Measurements from ENCODE around the gene DUSP7.

DNA sequence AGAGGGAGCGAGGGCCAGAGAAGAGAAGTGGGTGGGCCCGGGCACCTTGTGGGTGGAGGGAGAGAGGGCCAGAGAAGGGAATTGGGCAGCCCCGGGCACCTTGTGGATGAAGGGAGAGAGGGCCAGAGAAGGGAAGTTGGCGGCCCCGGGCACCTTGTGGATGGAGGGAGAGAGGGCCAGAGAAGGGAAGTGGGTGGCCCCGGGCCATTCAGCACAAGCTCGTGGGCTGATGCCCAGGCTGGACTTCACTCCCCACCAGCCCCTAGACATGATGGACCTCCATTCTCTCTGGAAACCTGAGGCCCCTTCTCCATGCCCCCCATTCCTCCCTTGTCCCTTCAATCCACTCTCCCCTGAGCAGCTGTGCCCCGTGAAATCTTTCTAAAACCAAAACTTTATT, 15.8 kb downstream of the DUSP7 start:
- TF ChIP-seq, protein P1, sequence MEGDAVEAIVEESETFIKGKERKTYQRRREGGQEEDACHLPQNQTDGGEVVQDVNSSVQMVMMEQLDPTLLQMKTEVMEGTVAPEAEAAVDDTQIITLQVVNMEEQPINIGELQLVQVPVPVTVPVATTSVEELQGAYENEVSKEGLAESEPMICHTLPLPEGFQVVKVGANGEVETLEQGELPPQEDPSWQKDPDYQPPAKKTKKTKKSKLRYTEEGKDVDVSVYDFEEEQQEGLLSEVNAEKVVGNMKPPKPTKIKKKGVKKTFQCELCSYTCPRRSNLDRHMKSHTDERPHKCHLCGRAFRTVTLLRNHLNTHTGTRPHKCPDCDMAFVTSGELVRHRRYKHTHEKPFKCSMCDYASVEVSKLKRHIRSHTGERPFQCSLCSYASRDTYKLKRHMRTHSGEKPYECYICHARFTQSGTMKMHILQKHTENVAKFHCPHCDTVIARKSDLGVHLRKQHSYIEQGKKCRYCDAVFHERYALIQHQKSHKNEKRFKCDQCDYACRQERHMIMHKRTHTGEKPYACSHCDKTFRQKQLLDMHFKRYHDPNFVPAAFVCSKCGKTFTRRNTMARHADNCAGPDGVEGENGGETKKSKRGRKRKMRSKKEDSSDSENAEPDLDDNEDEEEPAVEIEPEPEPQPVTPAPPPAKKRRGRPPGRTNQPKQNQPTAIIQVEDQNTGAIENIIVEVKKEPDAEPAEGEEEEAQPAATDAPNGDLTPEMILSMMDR (IDR thresholded peaks at IDR 0.05) = no peak
- TF ChIP-seq ZFX (IDR thresholded peaks at IDR 0.05; ENCODE audit: borderline replicate concordance) = no peak

All from 22Rv1 (cell line).